AG04450 (cell line): ENCODE measurements around the gene KRT17. TPM values are rescaled to one million over a fixed set of nuclear protein-coding genes. Genes with fewer than 3 reads are reported as not detected.
"Not testable (repeated sequence)": the region's sequence is repeated elsewhere in the genome, so short reads cannot be mapped to it uniquely, and the experiment has no call there.

Experiments
- CTCF ChIA-PET: fragments of 300-600, 350-600 bp; formaldehyde crosslinking; extraction: SDS; loops from one replicate; lab custom pipeline; 2022; ENCODE audit warnings: antibody characterized with exemption, inconsistent platforms; lab: Charles Lee
- POLR2A ChIA-PET: fragments of 350-600 bp; formaldehyde crosslinking; extraction: SDS; loops from one replicate; lab custom pipeline; 2021; ENCODE audit warnings: antibody characterized with exemption, inconsistent platforms; lab: Yijun Ruan, JAX
- DNase-seq: peaks from one replicate; pipeline ENCODE4 v3.0.0-alpha.2; 2011; ENCODE audit warnings: low read depth, low spot score
- H3K27ac ChIP-seq: one replicate; pipeline ENCODE4 v1.5.1; 2012; ENCODE audit warnings: low read depth, low read length, control low read depth
- H3K27me3 ChIP-seq: one replicate; pipeline ENCODE4 v1.6.0; 2012; ENCODE audit warnings: low read length; ENCODE audit not compliant: control insufficient read depth, insufficient read depth
- H3K4me3 ChIP-seq: 2 replicates; pipeline ENCODE4 v1.5.1; 2011; ENCODE audit warnings: mild to moderate bottlenecking, low read depth, low read length, control low read depth
- H3K9me3 ChIP-seq: 2 replicates; pipeline ENCODE4 v1.5.1; 2012; ENCODE audit warnings: low read length; ENCODE audit not compliant: control insufficient read depth, insufficient read depth
- polyA plus RNA-seq: library from polyadenylated mRNA; depleted of rRNA; stranded (reverse); fragments of >200 nt; gene quantifications from 2 replicates; pipeline ENCODE4 v1.2.3, GENCODE V29; 2011
- TF ChIP-seq, protein P1 (sequence below): IDR thresholded peaks from 2 replicates; pipeline ENCODE4 v1.5.1; 2011; ENCODE audit warnings: low read depth, low read length, control low read depth, inconsistent platforms

Gene KRT17
- polyA plus RNA-seq, 1 experiment: 2.8 TPM

DNA sequence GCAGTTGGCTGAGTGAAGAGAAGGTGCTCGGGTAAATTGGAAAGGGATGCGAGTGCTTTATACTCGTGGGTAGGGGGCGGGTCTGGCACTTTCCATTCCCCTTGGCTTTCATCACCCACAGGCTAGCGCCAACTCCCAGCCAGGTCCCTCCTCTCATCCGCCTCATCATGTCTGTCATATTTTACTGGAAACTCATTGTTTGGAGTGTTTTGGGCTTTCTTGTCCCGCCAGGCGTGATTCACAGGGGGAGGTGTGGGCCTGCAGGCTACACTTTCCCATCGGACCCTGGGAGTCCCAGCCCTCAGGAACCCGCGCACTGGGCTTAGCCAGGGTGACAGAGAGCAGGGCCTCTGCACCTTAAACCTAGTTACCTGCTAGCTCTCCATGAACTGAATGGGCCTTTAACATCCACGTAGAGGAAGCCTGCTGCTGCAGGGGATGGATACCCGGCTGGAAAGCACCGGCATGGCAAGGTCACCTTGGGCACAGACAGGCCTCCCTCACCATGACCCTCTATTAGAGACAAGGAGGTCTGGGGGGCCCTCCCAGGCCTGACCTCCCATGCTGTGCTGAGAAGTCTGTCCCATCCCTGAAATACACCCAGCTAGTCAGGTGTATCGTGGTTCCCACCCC, 37.4 kb downstream of the KRT17 start, which contains the start of gene KRT14:
KRT14 (minus strand) TSS at position 33 of the 633 bp plus-strand sequence. CDS start 61 bp downstream, outside the sequence.
- no peak for DNase-seq
- H3K27me3 ChIP-seq: peaks cover 12% of the 10 kb centered on the region
- POLR2A ChIA-PET: no interaction called here
- H3K9me3 ChIP-seq: no peaks in the 10 kb centered on the region
- TF ChIP-seq, protein P1, sequence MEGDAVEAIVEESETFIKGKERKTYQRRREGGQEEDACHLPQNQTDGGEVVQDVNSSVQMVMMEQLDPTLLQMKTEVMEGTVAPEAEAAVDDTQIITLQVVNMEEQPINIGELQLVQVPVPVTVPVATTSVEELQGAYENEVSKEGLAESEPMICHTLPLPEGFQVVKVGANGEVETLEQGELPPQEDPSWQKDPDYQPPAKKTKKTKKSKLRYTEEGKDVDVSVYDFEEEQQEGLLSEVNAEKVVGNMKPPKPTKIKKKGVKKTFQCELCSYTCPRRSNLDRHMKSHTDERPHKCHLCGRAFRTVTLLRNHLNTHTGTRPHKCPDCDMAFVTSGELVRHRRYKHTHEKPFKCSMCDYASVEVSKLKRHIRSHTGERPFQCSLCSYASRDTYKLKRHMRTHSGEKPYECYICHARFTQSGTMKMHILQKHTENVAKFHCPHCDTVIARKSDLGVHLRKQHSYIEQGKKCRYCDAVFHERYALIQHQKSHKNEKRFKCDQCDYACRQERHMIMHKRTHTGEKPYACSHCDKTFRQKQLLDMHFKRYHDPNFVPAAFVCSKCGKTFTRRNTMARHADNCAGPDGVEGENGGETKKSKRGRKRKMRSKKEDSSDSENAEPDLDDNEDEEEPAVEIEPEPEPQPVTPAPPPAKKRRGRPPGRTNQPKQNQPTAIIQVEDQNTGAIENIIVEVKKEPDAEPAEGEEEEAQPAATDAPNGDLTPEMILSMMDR: no peak
- CTCF ChIA-PET: no interaction called here
- H3K4me3 ChIP-seq: no peak within 1 kb of the TSS
- H3K27ac ChIP-seq: no peak within 1 kb of the TSS

DNA sequence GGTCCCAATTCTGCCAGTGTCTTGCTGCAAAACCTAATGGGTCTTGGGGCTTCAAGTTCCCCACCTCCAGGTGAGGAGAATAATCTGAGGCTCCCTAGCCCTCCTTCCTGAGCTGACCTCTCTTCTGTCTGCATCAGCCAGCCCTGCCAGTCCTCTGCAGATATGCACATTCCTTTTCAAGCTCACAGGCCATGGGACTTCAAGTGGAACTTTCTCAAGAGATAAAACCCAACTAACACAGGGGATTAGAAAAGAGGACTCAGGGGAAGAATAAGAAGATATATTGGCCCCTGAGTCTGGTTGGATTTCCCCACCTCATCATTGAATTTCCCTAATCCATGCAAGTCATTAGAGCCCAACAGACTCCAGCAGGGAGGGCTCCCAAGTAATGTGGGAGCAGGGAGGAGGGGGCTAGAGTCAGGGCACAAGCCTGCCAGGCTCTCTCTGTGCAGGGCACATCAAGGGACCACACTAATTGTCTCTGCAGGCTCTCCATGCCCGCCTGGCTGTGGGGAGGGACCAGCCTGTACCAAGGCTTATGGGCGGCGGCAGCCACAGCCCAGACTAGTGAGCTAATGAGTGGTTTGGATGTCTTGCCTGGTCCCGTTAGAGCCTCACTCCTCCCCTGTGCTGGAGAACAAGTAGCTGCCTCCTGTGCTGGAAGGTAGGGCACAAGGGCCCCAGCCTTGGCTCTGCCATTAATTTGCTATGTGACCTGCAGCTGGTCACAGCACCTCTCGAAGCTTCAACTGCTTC, 38.9 kb downstream of the KRT17 start:
- TF ChIP-seq, protein P1: no peak
- H3K27me3 ChIP-seq: peaks cover 16% of the 10 kb centered on the region
- CTCF ChIA-PET: interaction anchor here (1.2 kb wide), 1 partner anchor 37 kb away, joined by 3 read pairs; no protein-coding TSS in a partner anchor

GRCh38 chr17:41584331-41584927, 39.9 kb downstream of the KRT17 start:
- H3K4me3 ChIP-seq, DNase-seq, CTCF ChIA-PET, H3K27ac ChIP-seq, POLR2A ChIA-PET, H3K9me3 ChIP-seq: not testable (repeated sequence)
- H3K27me3 ChIP-seq: peaks cover 19% of the 10 kb centered on the region

More for the DNA sequence above, 38.9 kb downstream of the KRT17 start:
- no peak for DNase-seq
- POLR2A ChIA-PET: no interaction called here
- H3K4me3 ChIP-seq: no peak overlapping the region
- no peak overlapping the region for H3K27ac ChIP-seq
- no peaks in the 10 kb centered on the region for H3K9me3 ChIP-seq

DNA sequence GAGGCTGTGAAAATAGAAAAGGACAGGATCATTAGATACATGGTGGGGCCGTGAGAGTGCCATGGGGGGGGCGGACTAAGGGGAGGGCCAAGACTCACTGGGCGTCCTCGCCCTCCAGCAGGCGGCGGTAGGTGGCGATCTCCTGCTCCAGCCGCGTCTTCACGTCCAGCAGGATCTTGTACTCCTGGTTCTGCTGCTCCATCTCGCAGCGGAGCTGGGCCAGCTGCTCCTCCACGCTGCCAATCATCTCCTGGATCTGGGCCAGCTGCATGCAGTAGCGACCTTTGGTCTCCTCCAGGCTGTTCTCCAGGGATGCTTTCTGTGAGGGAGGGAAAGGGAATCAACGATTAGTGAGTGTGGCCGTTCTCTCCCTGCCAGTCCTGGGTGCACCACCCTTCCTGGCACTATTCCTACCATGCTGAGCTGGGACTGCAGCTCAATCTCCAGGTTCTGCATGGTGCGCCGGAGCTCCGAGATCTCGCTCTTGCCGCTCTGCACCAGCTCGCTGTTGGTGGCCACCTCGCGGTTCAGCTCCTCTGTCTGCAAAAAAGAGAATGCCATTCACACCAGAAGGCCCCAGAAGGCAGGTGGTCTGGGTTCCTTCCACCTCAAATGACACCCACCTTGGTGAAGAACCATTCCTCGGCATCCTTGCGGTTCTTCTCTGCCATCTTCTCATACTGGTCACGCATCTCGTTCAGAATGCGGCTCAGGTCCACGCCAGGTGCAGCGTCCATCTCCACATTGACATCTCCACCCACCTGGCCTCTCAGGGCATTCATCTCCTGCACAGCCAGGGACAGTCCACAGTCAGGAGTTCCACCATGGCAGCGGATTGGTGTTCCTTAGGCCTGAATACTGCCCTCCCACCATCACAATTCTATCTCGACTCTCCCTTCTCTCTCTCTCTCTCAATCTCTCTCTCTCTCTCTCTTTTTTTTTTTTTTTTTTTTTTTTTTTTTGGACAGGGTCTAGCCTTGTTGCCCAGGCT, 40.9 kb downstream of the KRT17 start:
- no peak overlapping the region for H3K4me3 ChIP-seq
- no peak overlapping the region for H3K27ac ChIP-seq
- no peaks in the 10 kb centered on the region; the same call in 1 of the 2 replicates for H3K9me3 ChIP-seq
- CTCF ChIA-PET: interaction anchor here (1.4 to 2.2 kb wide), 2 partner anchors 11 to 35 kb away, joined by 3 to 6 read pairs; no protein-coding TSS in a partner anchor
- TF ChIP-seq, protein P1: no peak
- no peak for DNase-seq
- POLR2A ChIA-PET: no interaction called here
- H3K27me3 ChIP-seq: peaks cover 24% of the 10 kb centered on the region

DNA sequence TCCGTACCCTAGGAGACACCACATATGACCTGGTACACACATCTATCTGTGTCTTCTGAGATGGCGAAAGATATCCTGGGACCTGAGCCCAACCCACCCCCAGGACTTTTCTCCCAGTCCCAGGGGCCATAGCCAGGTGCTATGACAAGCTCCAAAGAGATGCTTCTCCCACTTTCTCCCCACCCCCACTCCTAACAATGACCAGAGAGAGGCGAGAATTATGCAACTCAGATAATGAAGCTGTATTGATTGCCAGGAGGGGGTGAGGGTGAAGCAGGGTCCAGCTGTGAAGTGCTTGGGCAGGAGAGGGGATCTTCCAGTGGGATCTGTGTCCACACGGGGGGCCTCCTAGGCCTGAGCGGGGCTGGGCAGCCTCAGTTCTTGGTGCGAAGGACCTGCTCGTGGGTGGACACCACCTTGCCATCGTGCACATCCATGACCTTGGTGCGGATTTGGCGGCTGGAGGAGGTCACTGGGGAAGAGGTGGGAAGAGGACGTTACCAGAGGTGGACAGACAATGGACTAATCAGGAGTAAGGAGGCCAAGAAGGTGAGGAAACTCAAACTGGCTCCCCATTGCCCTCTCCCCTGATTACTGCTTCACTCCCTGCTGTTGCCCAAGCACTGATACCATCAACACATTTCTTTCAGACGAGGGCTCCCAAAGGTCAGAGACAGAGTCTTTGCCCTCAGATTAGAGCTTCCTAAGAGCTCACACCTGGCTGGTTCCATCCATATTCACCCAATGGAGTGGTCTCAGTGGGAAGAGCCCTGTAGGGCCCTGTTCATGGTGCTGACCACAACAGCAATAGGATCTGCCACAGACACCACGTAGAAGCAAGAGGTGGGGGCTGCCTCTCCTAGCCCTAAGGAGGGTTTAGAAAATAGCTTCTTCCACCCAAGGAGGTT, 42.1 kb downstream of the KRT17 start:
- H3K9me3 ChIP-seq, DNase-seq, H3K27ac ChIP-seq, H3K4me3 ChIP-seq, POLR2A ChIA-PET: not testable (repeated sequence)
- CTCF ChIA-PET: interaction anchor here (0.6 to 2.2 kb wide), 4 partner anchors 12 to 95 kb away, joined by 3 to 6 read pairs (median 3); no protein-coding TSS in a partner anchor
- H3K27me3 ChIP-seq: peaks cover 28% of the 10 kb centered on the region
